GM12875 (cell line): ENCODE data around the gene INO80C.

Source experiments
- H3K4me3 ChIP-seq: one replicate; pipeline ENCODE4 v1.5.1; 2011; ENCODE audit warnings: low read depth, low read length, control low read depth
- TF ChIP-seq, protein P1 (sequence below): IDR thresholded peaks from 2 replicates; pipeline ENCODE4 v1.5.1; 2011; ENCODE audit warnings: low read depth, mild to moderate bottlenecking, control low read depth, inconsistent platforms, low read length, moderate library complexity, borderline replicate concordance; ENCODE audit not compliant: insufficient read depth

The INO80C gene

DNA sequence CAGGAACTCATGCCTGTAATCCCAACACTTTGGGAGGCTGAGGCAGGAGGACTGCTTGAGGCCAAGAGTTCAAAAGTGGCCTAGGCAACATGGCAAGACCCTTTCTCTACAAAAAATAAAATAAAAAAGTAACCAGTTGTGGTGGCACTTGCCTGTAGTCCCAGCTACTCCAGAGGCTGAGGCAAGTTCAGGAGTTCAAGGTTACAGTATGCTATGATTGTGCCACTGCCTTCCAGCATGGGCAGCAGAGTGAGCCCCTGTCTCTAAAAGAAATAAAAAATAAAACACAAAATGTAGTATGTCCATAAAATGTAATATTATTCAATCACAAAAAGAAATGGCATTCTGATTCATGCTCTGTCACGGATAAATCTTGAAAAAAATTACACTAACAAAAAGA, 11.9 kb downstream of the INO80C start:
- H3K4me3 ChIP-seq, result no peak overlapping the region
- TF ChIP-seq, protein P1, sequence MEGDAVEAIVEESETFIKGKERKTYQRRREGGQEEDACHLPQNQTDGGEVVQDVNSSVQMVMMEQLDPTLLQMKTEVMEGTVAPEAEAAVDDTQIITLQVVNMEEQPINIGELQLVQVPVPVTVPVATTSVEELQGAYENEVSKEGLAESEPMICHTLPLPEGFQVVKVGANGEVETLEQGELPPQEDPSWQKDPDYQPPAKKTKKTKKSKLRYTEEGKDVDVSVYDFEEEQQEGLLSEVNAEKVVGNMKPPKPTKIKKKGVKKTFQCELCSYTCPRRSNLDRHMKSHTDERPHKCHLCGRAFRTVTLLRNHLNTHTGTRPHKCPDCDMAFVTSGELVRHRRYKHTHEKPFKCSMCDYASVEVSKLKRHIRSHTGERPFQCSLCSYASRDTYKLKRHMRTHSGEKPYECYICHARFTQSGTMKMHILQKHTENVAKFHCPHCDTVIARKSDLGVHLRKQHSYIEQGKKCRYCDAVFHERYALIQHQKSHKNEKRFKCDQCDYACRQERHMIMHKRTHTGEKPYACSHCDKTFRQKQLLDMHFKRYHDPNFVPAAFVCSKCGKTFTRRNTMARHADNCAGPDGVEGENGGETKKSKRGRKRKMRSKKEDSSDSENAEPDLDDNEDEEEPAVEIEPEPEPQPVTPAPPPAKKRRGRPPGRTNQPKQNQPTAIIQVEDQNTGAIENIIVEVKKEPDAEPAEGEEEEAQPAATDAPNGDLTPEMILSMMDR, result no peak

DNA sequence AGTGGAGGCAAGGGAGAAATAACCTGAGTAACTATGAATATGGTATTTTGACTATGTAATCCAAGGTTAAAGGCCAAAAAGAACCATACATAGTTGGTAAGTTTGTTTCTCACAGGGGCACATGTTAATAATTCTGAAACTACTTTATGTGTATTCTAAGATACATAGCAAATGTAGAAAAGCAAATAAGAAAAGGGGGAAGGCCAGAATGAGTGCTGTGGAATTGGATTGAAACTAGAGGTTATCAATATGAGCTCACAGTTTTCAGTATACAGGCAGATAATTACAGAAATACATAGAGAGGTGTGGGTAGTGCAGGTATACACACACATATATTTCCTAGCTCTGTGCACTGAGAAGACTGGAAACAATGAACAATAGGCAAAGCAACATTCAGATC, 13.7 kb downstream of the INO80C start:
- TF ChIP-seq, protein P1, result no peak
- no peak overlapping the region for H3K4me3 ChIP-seq

DNA sequence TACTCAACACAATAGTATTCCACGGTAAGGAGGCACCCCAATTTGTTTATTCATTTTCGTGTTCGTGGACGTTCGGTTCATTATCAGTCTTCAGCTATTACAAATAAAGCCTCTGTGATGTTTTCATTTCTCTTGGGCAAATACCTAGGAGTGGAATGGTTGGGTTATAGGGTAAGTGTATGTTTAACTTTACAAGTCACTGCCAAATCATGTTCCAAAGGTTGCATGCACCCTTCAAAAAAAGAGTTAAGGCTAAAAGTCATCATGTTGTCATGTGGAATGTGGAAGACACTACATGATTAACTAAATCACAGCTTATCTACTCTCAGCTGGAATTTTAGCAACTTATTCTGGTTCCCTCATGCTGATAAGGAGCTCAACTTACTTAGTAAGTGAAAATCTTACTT, 15.8 kb downstream of the INO80C start:
- H3K4me3 ChIP-seq, result no peak overlapping the region
- TF ChIP-seq, protein P1, result no peak

DNA sequence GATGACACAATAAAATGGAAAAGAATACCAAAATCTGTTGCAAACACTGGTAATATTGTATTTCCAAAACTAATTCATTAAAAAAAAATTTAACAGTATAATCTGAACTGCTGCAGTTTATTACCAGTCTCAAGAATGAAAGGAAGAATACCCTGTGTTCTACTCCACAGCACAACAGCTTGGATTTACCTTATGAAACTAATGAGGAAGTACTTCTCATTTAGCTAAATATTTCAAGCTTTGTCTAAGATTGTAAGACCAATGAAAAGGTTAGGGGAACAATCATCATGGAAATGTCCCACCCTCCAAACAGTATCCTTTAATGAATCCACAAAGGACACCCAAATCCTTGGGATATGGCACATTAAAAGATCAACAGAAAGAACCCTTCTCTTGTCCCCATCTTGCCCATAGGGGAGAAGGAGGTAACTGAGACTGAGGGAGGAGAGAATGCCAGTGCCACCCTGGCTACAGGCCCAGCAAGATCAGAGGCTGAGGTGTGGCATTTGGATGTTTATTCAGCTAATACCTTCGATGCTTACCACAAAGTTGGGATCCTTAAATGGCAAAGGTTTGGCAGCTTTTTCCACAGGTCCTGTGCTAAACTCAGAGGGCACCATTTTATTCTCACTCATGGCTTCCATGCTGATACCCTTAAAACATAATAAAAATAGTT, 17.7 kb downstream of the INO80C start:
- no peak overlapping the region for H3K4me3 ChIP-seq
- TF ChIP-seq, protein P1, result no peak

DNA sequence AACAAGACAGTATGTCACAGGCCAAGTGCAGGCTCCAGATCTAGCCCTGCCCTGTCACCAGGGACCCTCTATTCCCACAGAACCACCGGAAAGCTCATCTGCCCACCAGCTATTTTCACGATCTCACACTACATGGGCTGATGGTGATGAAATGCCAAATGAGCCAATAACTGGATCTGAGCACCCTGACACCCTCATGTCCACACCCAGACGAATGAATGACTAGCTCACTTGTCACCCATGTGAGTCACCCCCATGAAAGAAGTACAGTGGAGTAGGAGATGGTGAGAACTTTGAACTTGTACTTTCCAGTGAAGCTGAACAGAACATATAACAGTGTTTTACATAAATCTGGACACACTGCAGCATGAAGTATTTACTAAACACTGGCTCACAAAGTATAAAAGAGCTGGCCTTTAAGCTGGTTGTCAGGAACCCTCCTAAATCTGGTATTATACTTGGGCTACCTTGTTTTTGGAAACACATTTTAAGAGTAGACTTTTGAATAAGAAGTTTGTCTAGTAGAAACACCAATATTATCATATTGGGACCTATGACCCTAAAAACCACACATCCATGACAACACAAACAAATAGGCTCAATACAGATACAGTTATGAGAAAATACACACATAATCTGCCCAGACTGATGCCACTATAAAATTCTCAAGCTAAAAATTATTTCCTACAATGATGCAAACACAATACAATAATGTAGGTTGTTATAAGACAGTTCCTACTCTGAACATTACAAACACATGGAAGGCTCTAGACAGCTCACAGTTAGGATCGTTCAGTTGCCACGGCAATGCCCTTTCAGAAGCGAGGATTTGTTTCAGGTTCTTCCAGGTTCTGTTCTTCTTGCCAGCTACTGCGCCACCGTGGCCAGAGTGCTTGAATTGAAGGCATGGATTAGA, 19.0 kb downstream of the INO80C start:
- TF ChIP-seq, protein P1, result no peak

DNA sequence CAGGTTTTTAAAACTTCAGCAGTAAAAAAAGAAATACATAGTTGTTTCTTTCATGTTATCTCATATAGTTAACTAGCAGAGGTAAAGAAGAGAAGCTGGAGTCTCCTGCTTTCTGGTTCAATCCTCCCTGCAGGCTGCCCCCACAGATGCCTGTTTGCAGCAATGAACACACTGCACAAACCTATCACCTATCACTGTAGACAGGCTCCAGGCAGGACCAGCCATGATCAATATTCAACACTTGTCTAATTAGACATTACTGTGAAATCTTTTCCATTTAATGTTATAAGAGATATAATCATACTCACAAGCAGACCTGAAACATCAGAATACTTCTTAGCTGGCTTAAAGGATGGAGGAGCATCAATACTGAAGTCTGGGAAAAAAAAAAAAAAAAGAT, 19.8 kb downstream of the INO80C start:
- H3K4me3 ChIP-seq, result no peak overlapping the region
- TF ChIP-seq, protein P1, result no peak

More for the DNA sequence above, 19.0 kb downstream of the INO80C start:
- no peak overlapping the region for H3K4me3 ChIP-seq
